Measurements from ENCODE around the gene ARID4B.
"Not testable (repeated sequence)": the region's sequence is repeated elsewhere in the genome, so short reads cannot be mapped to it uniquely, and the experiment has no call there.

ARID4B gene

GRCh38 chr1:235266967-235267366 lies 61.0 kb downstream of the ARID4B start:
- DNase-seq = no peak

- no peak for DNase-seq
Measured at GRCh38 chr1:235266325-235266724, 61.7 kb downstream of the ARID4B start.

GRCh38 chr1:235265900-235266299 lies 62.1 kb downstream of the ARID4B start:
- DNase-seq = no peak

- no peak for DNase-seq
Measured at GRCh38 chr1:235264327-235264726, 63.7 kb downstream of the ARID4B start.

- DNase-seq = no peak
Measured at GRCh38 chr1:235262539-235262938, 65.4 kb downstream of the ARID4B start.

DNA sequence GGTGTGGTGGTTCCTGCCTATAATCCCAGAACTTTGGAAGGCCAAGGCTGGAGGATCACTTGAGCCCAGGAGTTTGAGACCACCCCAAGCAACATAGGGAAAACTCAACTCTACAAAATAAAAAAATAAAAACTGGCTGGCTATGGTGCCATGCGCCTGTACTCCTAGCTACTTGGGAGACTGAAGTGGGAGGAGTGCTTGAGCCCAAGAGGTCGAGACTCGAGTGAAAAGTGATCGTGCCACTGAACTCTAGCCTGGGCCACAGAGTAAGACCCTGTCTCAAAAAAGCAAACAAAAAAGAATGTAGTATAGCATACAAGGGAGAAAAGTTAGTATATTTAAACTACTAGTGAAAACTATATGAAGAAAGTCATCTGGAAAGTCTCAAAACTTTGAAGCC lies 66.7 kb downstream of the ARID4B start:
- no peak for DNase-seq

GRCh38 chr1:235259133-235259778 lies 68.7 kb downstream of the ARID4B start:
- DNase-seq = no peak

DNA sequence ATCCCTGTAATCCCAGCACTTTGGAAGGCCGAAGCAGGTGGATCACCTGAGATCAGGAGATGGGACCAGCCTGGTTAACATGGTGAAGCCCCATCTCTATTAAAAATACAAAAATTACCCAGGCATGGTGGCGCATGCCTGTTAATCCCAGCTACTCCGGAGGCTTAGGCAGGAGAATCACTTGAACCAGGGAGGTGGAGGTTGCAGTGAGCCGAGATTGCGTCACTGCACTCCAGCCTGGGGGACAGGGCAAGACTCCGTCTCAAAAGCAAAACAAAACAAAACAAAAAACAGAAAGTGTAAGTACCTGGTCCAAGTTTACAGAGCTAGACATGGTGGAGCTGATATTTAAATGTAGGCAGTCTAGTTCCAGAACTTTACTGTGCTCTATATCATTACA lies 69.9 kb downstream of the ARID4B start:
- not testable (repeated sequence) for DNase-seq

DNA sequence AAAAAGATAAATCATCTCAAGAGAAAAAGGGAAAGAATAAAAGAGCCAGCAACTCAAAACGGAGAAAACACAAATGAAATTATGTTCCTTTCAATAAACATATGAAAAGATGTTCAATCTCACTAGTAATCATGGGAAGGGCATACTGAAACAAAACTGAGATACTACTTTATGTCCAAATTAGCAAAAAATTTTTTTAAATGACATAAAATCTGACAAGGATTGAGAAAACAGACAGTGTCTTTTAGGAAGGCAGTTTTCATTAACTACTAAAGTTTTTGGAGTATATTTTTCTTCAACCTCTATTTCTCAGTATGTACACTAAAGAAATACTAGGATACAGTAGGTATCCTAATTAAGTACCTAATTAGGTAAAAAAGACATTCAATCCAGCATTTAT lies 73.3 kb downstream of the ARID4B start:
- no peak for DNase-seq

- peak; percentile 78 for DNase-seq
Measured at GRCh38 chr1:235253219-235253962, 74.6 kb downstream of the ARID4B start.

DNA sequence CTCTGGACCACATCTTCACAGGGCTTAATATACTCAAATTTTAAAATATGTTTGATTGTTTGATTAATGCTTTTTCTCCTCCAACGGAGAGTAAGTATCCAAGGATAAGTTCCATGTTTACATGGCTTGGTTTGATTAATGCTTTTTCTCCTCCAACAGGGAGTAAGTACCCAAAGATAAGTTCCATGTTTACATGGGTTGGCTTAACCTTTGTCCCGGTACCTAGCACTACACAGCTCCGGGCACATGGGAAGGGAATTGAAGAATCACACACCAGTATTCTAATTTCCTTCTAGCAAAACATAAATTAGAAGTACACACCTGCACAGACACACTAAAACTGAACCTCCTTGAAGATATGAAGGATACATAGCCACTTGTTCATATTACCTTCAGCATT lies 77.5 kb downstream of the ARID4B start:
- DNase-seq = no peak

- DNase-seq = no peak
Measured at GRCh38 chr1:235246022-235246948, 81.7 kb downstream of the ARID4B start.

- no peak for DNase-seq
Measured at GRCh38 chr1:235244974-235245592, 82.9 kb downstream of the ARID4B start.

GRCh38 chr1:235240960-235241359 lies 87.0 kb downstream of the ARID4B start:
- DNase-seq = no peak

DNA sequence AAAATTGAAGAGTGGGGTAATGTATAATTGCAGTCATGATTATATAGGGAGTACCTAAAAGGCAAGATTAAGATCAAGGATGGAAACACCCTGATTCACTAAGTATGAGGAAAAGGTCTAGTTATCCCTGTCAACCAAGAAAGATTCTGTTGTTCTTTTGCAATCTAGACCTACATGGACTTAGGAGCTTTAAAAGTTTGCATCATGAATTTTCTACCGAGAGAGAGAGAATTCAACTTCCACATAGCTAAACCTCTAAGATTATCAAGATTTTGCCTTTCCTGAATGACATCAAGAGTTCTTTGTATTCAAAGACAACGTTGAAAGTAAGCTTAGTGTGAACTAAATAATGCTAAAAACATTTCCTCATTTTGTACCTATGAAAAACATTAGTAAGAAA lies 88.1 kb downstream of the ARID4B start:
- DNase-seq = no peak

- DNase-seq = no peak
Measured at GRCh38 chr1:235238558-235238957, 89.4 kb downstream of the ARID4B start.

DNA sequence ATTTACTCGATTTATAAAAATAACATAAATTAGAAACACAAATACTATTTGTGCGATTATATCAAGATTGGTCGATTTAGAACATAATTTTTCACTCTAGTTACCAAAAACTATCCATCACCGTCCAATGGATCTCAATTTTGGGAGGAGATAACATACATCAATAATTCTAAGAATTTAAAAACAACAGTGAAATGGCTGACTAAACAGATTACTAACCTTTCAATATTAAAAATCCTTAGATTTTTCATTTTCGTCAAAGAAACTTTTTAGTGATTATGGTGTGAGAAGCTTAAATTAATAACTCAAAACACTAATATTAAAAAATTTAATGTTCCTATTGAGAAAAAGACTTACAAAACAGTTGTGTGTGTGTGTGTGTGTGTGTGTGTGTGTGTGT lies 91.9 kb downstream of the ARID4B start:
- DNase-seq = no peak

- DNase-seq = no peak
Measured at GRCh38 chr1:235229868-235230267, 98.1 kb downstream of the ARID4B start.

DNA sequence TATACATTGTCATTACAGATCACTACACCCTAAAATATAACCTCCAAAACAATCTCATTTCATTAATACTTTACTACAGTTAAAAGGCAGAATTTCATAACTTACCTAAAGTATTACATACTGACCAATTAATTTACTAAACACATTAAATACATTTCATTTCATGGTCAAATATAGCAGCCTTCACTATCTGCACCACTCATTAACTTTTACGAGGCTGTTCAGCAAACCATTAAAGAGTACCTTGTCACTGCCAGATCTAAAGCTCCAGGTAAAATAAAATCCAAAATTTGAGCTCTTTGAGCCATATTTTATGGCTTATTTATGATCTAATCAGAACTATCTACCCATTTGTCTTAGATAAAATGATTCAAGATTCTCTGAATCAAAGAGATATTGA lies 100.6 kb downstream of the ARID4B start:
- DNase-seq = no peak

GRCh38 chr1:235226933-235227332 lies 101.0 kb downstream of the ARID4B start:
- DNase-seq = no peak

DNA sequence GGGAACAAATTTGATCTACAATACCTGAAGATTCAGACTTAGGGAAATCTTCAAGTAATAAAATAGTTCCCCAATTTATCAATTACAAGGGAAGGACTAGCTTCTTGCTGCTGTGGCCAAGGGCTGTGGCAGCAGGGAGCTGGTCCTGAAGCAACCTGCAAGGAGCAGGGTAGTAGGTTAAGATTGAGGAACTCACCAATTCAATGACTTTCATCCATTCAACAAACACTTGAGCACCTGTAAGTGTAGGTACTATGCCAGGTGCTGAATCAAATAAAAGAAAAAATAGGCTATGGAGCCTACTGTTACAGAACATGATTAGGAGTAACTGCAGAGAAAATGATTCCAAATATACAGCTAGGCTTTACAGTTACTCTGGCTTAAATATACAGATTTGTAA lies 102.7 kb downstream of the ARID4B start:
- DNase-seq = no peak

GRCh38 chr1:235221653-235222375 lies 106.2 kb downstream of the ARID4B start:
- no peak for DNase-seq
